PC-3 (cell line): ENCODE measurements around the gene NOL4L.

ENCODE experiments used
- CTCF ChIP-seq: fragments of 300-600 bp; sonication (generic); conservative IDR thresholded peaks from 2 replicates; pipeline ENCODE4 v1.5.1; 2017; ENCODE audit warnings: antibody characterized with exemption, low read depth, mild to moderate bottlenecking, low read length
- EZH2phosphoT487 ChIP-seq: fragments of 300-600 bp; sonication (generic); IDR thresholded peaks from 2 replicates; pipeline ENCODE4 v1.6.1; 2018; ENCODE audit warnings: mild to moderate bottlenecking, antibody characterized with exemption, low read length, borderline replicate concordance

- TF ChIP-seq CTCF (no peak), EZH2phosphoT487 (no peak)
Measured at GRCh38 chr20:32565735-32566032, 19.4 kb downstream of the NOL4L start.
